ENCODE results near the gene FRMD1. TPM values are rescaled to one million over a fixed set of nuclear protein-coding genes. Genes with fewer than 3 reads are reported as not detected.

FRMD1 gene
- total RNA-seq, 1 donor from 2014 or later = 0.41 TPM

- no peak for DNase-seq (ENCODE audit: missing footprints)
- intact Hi-C loops (cut with DNase I) = loop anchor here (5.0 kb wide), 1 partner anchor 209 kb away; no protein-coding TSS in a partner anchor
- no peak for ATAC-seq
These were observed 37.5 kb upstream of the FRMD1 start for GRCh38 chr6:168116438-168116974.

- ATAC-seq (no peak), DNase-seq (ENCODE audit: missing footprints) (no peak)
- intact Hi-C loops (cut with DNase I) = loop anchor here (5.0 kb wide), 1 partner anchor 209 kb away; no protein-coding TSS in a partner anchor
These were observed 36.9 kb upstream of the FRMD1 start for GRCh38 chr6:168115748-168116437.

GRCh38 chr6:168113226-168113625 lies 34.2 kb upstream of the FRMD1 start:
- intact Hi-C loops (cut with DNase I) = no loop called here
- no peak for DNase-seq (ENCODE audit: missing footprints)
- no peak for ATAC-seq

GRCh38 chr6:168111911-168112310 lies 32.9 kb upstream of the FRMD1 start:
- no peak for DNase-seq (ENCODE audit: missing footprints)
- intact Hi-C loops (cut with DNase I) = no loop called here
- ATAC-seq = no peak

GRCh38 chr6:168110437-168110836 lies 31.4 kb upstream of the FRMD1 start:
- no peak for ATAC-seq
- intact Hi-C loops (cut with DNase I) = no loop called here
- no peak for DNase-seq (ENCODE audit: missing footprints)

GRCh38 chr6:168109171-168109570 lies 30.2 kb upstream of the FRMD1 start:
- ATAC-seq (no peak), DNase-seq (ENCODE audit: missing footprints) (no peak)
- intact Hi-C loops (cut with DNase I) = no loop called here

GRCh38 chr6:168107191-168107983 lies 28.4 kb upstream of the FRMD1 start:
- ATAC-seq (peak; percentile 63), DNase-seq (ENCODE audit: missing footprints) (no peak)
- intact Hi-C loops (cut with DNase I) = no loop called here

GRCh38 chr6:168106633-168107005 lies 27.6 kb upstream of the FRMD1 start:
- ATAC-seq (no peak), DNase-seq (ENCODE audit: missing footprints) (peak; percentile 3)
- intact Hi-C loops (cut with DNase I) = no loop called here

- intact Hi-C loops (cut with DNase I) = no loop called here
- DNase-seq (ENCODE audit: missing footprints) (peak; percentile 20), ATAC-seq (no peak)
These were observed 27.0 kb upstream of the FRMD1 start for GRCh38 chr6:168105813-168106632.

GRCh38 chr6:168104636-168105035 lies 25.6 kb upstream of the FRMD1 start:
- DNase-seq (ENCODE audit: missing footprints) = peak; percentile 50
- no peak for ATAC-seq
- intact Hi-C loops (cut with DNase I) = no loop called here

GRCh38 chr6:168103050-168103830 lies 24.2 kb upstream of the FRMD1 start:
- DNase-seq (ENCODE audit: missing footprints) (peak; percentile 68), ATAC-seq (no peak)
- intact Hi-C loops (cut with DNase I) = no loop called here

- DNase-seq (ENCODE audit: missing footprints) (peak; percentile 25), ATAC-seq (no peak)
- intact Hi-C loops (cut with DNase I) = no loop called here
These were observed 23.4 kb upstream of the FRMD1 start for GRCh38 chr6:168102315-168102985.

- ATAC-seq (no peak), DNase-seq (ENCODE audit: missing footprints) (peak; percentile 34)
- intact Hi-C loops (cut with DNase I) = no loop called here
These were observed 22.7 kb upstream of the FRMD1 start for GRCh38 chr6:168101590-168102314.

- ATAC-seq = no peak
- DNase-seq (ENCODE audit: missing footprints) = peak; percentile 32
- intact Hi-C loops (cut with DNase I) = no loop called here
These were observed 22.0 kb upstream of the FRMD1 start for GRCh38 chr6:168100803-168101589.

- intact Hi-C loops (cut with DNase I) = no loop called here
- DNase-seq (ENCODE audit: missing footprints) (peak; percentile 16), ATAC-seq (no peak)
These were observed 21.2 kb upstream of the FRMD1 start for GRCh38 chr6:168100011-168100802.
